Keratinocyte (primary cell): ENCODE data around the gene ESRRB. TPM values are rescaled to one million over a fixed set of nuclear protein-coding genes. Genes with fewer than 3 reads are reported as not detected.

ENCODE experiments used
- DNase-seq: peaks from one replicate; pipeline ENCODE4 v3.0.0-alpha.2; 2011; ENCODE audit warnings: low read depth, missing footprints, low spot score
- FAIRE-seq: peaks from 2 replicates; lab custom pipeline; 2011; peaks lifted over from hg19 to GRCh38; lab: Jason Lieb, UNC
- H2AFZ ChIP-seq: 2 replicates; pipeline ENCODE4 v1.6.0; 2012; ENCODE audit warnings: low read length, control low read depth, inconsistent platforms; ENCODE audit not compliant: control insufficient read depth
- H3K27ac ChIP-seq: 2 replicates; pipeline ENCODE4 v1.5.1; 2011; ENCODE audit warnings: low read length; ENCODE audit not compliant: control insufficient read depth, insufficient read depth
- H3K27me3 ChIP-seq: 3 replicates; pipeline ENCODE4 v1.6.0; 2011; ENCODE audit warnings: low read length; ENCODE audit not compliant: control insufficient read depth, insufficient read depth; ENCODE audit errors: extremely low read depth
- H3K36me3 ChIP-seq, 2 experiments: 2 replicates in 1 of 2; 3 replicates in 1 of 2; pipeline ENCODE4 v1.5.1; 2011; ENCODE audit warnings: low read length in 2 of 2, mild to moderate bottlenecking in 1 of 2; ENCODE audit not compliant: control insufficient read depth in 2 of 2, insufficient read depth in 2 of 2; ENCODE audit errors: extremely low read depth in 1 of 2
- H3K4me1 ChIP-seq: 3 replicates; pipeline ENCODE4 v1.5.1; 2011; ENCODE audit warnings: low read length; ENCODE audit not compliant: control insufficient read depth, insufficient read depth; ENCODE audit errors: extremely low read depth
- H3K4me2 ChIP-seq: 3 replicates; pipeline ENCODE4 v1.6.0; 2011; ENCODE audit warnings: low read depth, low read length; ENCODE audit not compliant: control insufficient read depth, insufficient read depth; ENCODE audit errors: extremely low read depth
- H3K4me3 ChIP-seq, 3 experiments: fragments of 200-600 bp in 1 of 3; sonication (generic) in 1 of 3; 2 replicates in 2 of 3; 3 replicates in 1 of 3; pipeline ENCODE4 v1.5.1; 2011 to 2016; ENCODE audit warnings: low read length in 3 of 3, mild to moderate bottlenecking in 3 of 3, control low read depth in 2 of 3, inconsistent platforms in 1 of 3, low read depth in 1 of 3, mixed read lengths in 1 of 3, mixed run types in 1 of 3, moderate library complexity in 1 of 3; ENCODE audit not compliant: control insufficient read depth in 2 of 3, insufficient read depth in 2 of 3; ENCODE audit errors: extremely low read depth in 1 of 3
- H3K79me2 ChIP-seq: 2 replicates; pipeline ENCODE4 v1.6.0; 2012; ENCODE audit warnings: low read length; ENCODE audit not compliant: control insufficient read depth, insufficient read depth
- H3K9ac ChIP-seq: 3 replicates; pipeline ENCODE4 v1.6.0; 2011; ENCODE audit warnings: low read length; ENCODE audit not compliant: control insufficient read depth, insufficient read depth; ENCODE audit errors: extremely low read depth
- H3K9me1 ChIP-seq: 3 replicates; pipeline ENCODE4 v1.6.0; 2011; ENCODE audit warnings: low read length; ENCODE audit not compliant: control insufficient read depth, insufficient read depth; ENCODE audit errors: extremely low read depth
- H3K9me3 ChIP-seq: 2 replicates; pipeline ENCODE4 v1.5.1; 2012; ENCODE audit warnings: low read depth, low read length; ENCODE audit not compliant: control insufficient read depth
- H4K20me1 ChIP-seq: 3 replicates; pipeline ENCODE4 v1.6.0; 2011; ENCODE audit warnings: low read length; ENCODE audit not compliant: control insufficient read depth, insufficient read depth; ENCODE audit errors: extremely low read depth
- EZH2 ChIP-seq: IDR thresholded peaks from one replicate; pipeline ENCODE4 v1.6.1; 2012; ENCODE audit warnings: inconsistent platforms, mild to moderate bottlenecking, low read length, moderate library complexity
- dilution Hi-C: fragments of 300-500 bp; cut with MboI; formaldehyde crosslinking; loops from one replicate; pipeline ENCODE4 v1.7.0; 2020; ENCODE audit warnings: low sequenced_read_pairs; ENCODE audit not compliant: extremely low pct_ligation_motif_present
- polyA plus RNA-seq, 5 experiments: library from polyadenylated mRNA; depleted of rRNA in 3 of 5; stranded (reverse) in 3 of 5; stranded (forward) in 1 of 5; unstranded in 1 of 5; fragments of >200 nt; gene quantifications; 1 replicate in 1 of 5; 2 replicates in 3 of 5; 3 replicates in 1 of 5; pipeline versions ENCODE4 v1.2.1 to v1.2.3, GENCODE V29; 2011 to 2012; ENCODE audit warnings: missing spikeins in 2 of 5, low read depth in 1 of 5, low replicate concordance in 1 of 5
- TF ChIP-seq, protein P1 (sequence below), 3 experiments: IDR thresholded peaks in 1 of 3; conservative IDR thresholded peaks in 1 of 3; optimal IDR thresholded peaks in 1 of 3; 2 replicates in 2 of 3; 3 replicates in 1 of 3; pipeline versions ENCODE3 to v1.5.1; 2011; ENCODE audit warnings: low read length in 3 of 3, mild to moderate bottlenecking in 3 of 3, moderate library complexity in 2 of 3, control low read depth in 1 of 3, inconsistent platforms in 1 of 3; ENCODE audit not compliant: insufficient read depth in 2 of 3; ENCODE audit errors: extremely low read depth in 1 of 3

ESRRB gene
- polyA plus RNA-seq, 1 donor (not counting 4 experiments of a cell fraction or from before 2014, with no cell fraction given): 0.01 TPM

- Histone ChIP-seq H2AFZ (no peak overlapping the region), H3K9me3 (no peaks in the 10 kb centered on the region), H3K27me3 (no peaks in the 10 kb centered on the region), H3K4me2 (no peak overlapping the region), H4K20me1 (no peaks in the 10 kb centered on the region), H3K4me3 (no peak overlapping the region), H3K27ac (no peak overlapping the region), H3K9ac (no peak overlapping the region), H3K79me2 (no peaks in the 10 kb centered on the region), H3K9me1 (no peaks in the 10 kb centered on the region), H3K36me3 (no peaks in the 10 kb centered on the region), H3K4me1 (no peaks in the 10 kb centered on the region)
- dilution Hi-C loops: no loop called here
- TF ChIP-seq EZH2: no peak
- TF ChIP-seq, protein P1, sequence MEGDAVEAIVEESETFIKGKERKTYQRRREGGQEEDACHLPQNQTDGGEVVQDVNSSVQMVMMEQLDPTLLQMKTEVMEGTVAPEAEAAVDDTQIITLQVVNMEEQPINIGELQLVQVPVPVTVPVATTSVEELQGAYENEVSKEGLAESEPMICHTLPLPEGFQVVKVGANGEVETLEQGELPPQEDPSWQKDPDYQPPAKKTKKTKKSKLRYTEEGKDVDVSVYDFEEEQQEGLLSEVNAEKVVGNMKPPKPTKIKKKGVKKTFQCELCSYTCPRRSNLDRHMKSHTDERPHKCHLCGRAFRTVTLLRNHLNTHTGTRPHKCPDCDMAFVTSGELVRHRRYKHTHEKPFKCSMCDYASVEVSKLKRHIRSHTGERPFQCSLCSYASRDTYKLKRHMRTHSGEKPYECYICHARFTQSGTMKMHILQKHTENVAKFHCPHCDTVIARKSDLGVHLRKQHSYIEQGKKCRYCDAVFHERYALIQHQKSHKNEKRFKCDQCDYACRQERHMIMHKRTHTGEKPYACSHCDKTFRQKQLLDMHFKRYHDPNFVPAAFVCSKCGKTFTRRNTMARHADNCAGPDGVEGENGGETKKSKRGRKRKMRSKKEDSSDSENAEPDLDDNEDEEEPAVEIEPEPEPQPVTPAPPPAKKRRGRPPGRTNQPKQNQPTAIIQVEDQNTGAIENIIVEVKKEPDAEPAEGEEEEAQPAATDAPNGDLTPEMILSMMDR (optimal IDR thresholded peaks at IDR 0.05 in 1 of 3, IDR thresholded peaks at IDR 0.05 in 1 of 3, conservative IDR thresholded peaks at IDR 0.05 in 1 of 3; ENCODE audit: extremely low read depth in 1 of 3, insufficient read depth in 2 of 3, low read length in 3 of 3): no peak
- no peak for FAIRE-seq
- no peak for DNase-seq
Measured at GRCh38 chr14:76431538-76431937, 55.6 kb downstream of the ESRRB start.

DNA sequence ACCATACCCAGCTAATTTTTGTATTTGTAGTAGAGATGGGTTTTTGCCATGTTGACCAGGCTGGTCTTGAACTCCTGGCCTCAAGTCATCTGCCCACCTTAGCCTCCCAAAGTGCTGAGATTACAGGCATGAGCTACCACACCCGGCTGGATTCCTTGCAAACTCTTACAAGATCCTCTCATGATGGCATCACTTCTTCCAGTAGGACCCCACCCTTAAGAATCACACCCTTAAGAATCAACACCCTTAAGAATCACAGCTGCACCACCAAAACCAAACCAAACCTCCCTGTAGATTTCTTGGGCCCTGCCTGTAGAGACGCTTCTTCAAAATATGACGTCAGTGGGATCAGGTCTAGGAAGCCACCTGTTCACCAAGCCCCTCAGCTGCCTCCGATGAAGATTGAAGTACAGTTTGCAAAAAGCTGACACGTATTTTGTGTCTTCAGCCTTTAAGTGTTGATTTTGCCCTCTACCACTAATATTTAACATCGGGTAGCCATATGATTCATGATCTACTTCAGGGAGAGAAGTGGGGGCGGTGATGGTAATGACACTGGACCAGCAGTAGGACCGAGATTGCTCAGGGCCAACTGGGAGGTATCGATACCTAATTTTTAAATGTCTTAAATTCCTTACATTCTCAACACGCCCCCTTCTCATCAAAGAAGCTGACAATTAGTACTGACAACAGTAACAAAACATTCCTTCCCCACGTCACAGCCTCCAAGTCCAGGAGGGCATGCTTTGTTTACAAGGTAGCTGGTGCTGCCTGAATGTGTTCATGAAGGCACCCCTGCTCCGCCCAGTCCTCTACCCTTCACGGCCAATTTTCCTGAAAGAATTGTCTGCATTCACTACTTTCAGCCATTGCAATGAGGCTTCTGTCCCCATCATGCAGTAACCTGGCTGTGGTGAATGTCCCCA lies 57.2 kb downstream of the ESRRB start:
- Histone ChIP-seq H3K4me1 (no peaks in the 10 kb centered on the region), H3K27me3 (no peaks in the 10 kb centered on the region), H3K27ac (no peak overlapping the region), H3K9me1 (no peaks in the 10 kb centered on the region), H3K36me3 (no peaks in the 10 kb centered on the region), H2AFZ (no peak overlapping the region), H3K9ac (no peak overlapping the region), H4K20me1 (no peaks in the 10 kb centered on the region), H3K9me3 (no peaks in the 10 kb centered on the region), H3K4me2 (no peak overlapping the region), H3K79me2 (no peaks in the 10 kb centered on the region), H3K4me3 (no peak overlapping the region)
- DNase-seq (no peak), FAIRE-seq (no peak)
- dilution Hi-C loops: no loop called here
- TF ChIP-seq, protein P1 (optimal IDR thresholded peaks at IDR 0.05 in 1 of 3, IDR thresholded peaks at IDR 0.05 in 1 of 3, conservative IDR thresholded peaks at IDR 0.05 in 1 of 3; ENCODE audit: extremely low read depth in 1 of 3, insufficient read depth in 2 of 3, low read length in 3 of 3): no peak
- no peak for TF ChIP-seq EZH2
